GM12874 (cell line): ENCODE data around the gene THADA.

ENCODE experiments used
- TF ChIP-seq, protein P1 (sequence below): IDR thresholded peaks from 2 replicates; pipeline ENCODE4 v1.5.1; 2011; ENCODE audit warnings: low read depth, mild to moderate bottlenecking, control low read depth, low read length, moderate library complexity; ENCODE audit not compliant: insufficient read depth

THADA gene

GRCh38 chr2:43228756-43229659, 366.8 kb downstream of the THADA start:
- TF ChIP-seq, protein P1, sequence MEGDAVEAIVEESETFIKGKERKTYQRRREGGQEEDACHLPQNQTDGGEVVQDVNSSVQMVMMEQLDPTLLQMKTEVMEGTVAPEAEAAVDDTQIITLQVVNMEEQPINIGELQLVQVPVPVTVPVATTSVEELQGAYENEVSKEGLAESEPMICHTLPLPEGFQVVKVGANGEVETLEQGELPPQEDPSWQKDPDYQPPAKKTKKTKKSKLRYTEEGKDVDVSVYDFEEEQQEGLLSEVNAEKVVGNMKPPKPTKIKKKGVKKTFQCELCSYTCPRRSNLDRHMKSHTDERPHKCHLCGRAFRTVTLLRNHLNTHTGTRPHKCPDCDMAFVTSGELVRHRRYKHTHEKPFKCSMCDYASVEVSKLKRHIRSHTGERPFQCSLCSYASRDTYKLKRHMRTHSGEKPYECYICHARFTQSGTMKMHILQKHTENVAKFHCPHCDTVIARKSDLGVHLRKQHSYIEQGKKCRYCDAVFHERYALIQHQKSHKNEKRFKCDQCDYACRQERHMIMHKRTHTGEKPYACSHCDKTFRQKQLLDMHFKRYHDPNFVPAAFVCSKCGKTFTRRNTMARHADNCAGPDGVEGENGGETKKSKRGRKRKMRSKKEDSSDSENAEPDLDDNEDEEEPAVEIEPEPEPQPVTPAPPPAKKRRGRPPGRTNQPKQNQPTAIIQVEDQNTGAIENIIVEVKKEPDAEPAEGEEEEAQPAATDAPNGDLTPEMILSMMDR, result no peak

- TF ChIP-seq, protein P1, result no peak
Measured at GRCh38 chr2:43228321-43228751, 367.5 kb downstream of the THADA start.

GRCh38 chr2:43227830-43228281, 368.0 kb downstream of the THADA start:
- TF ChIP-seq, protein P1, result no peak

- TF ChIP-seq, protein P1, result no peak
Measured at GRCh38 chr2:43226955-43227829, 368.6 kb downstream of the THADA start.

DNA sequence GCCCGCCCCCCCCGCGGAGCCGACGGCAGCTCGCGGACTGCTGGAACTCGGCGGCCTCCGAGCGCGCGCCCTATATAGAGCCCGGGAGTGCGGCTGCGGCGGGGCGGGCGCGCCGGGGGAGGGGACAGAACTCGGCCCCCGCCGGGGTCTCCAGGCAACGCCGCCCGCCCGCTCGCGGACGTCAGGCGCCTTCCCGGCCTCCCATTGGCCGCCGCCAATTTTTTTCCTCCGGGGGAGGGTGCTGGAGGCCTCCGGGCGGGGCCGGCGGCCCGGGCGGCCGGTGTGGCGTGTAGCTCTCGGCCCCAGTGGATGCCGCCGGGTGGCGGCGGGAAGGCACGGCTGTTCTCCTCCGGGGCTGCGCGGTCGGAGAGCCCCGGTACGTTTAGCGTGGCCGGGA, 369.3 kb downstream of the THADA start, which contains the start of gene ZFP36L2:
ZFP36L2 (minus strand) TSS at position 49 of the 397 bp plus-strand sequence. CDS start 291 bp downstream, outside the sequence.
- TF ChIP-seq, protein P1, result no peak

GRCh38 chr2:43225788-43226557, 369.9 kb downstream of the THADA start:
- TF ChIP-seq, protein P1, result no peak
